CD14-positive monocyte (primary cell): ENCODE results near the gene TTLL13. TPM values are rescaled to one million over a fixed set of nuclear protein-coding genes. Genes with fewer than 3 reads are reported as not detected.

Source experiments
- DNase-seq, 3 donors: peaks; one replicate each; pipeline ENCODE4 v3.0.0-alpha.2; 2011 to 2022
- H2AFZ ChIP-seq: 2 replicates; pipeline ENCODE4 v1.6.0; 2012; ENCODE audit warnings: mild to moderate bottlenecking, low read depth, low read length, inconsistent platforms; ENCODE audit not compliant: insufficient read depth, poor library complexity, severe bottlenecking
- H3K27ac ChIP-seq, 2 donors: 1 replicate in 1 of 2; 2 replicates in 1 of 2; pipeline ENCODE4 v1.5.1; 2012 to 2013; ENCODE audit warnings: low read length in 2 of 2, control low read depth in 1 of 2, inconsistent platforms in 1 of 2, low read depth in 1 of 2, mild to moderate bottlenecking in 1 of 2
- H3K27me3 ChIP-seq, 2 donors: one replicate each; pipeline versions ENCODE4 v1.6.0 to v1.6.1; 2011 to 2013; ENCODE audit warnings: low read length in 2 of 2; ENCODE audit not compliant: control insufficient read depth in 2 of 2, insufficient read depth in 2 of 2
- H3K36me3 ChIP-seq, 2 donors: replicated peaks in 1 of 2; 1 replicate in 1 of 2; 2 replicates in 1 of 2; pipeline versions ENCODE4 v1.5.1 to v1.6.1; 2012 to 2013; ENCODE audit warnings: low read length in 2 of 2, control low read depth in 1 of 2, inconsistent platforms in 1 of 2, mild to moderate bottlenecking in 1 of 2; ENCODE audit not compliant: insufficient read depth in 2 of 2, control insufficient read depth in 1 of 2
- H3K4me1 ChIP-seq, 2 donors: 1 replicate in 1 of 2; 2 replicates in 1 of 2; pipeline versions ENCODE4 v1.5.1 to v1.6.1; 2012 to 2013; ENCODE audit warnings: low read length in 2 of 2, control low read depth in 1 of 2, inconsistent platforms in 1 of 2, mild to moderate bottlenecking in 1 of 2, moderate library complexity in 1 of 2; ENCODE audit not compliant: insufficient read depth in 2 of 2, control insufficient read depth in 1 of 2
- H3K4me2 ChIP-seq: replicated peaks from 2 replicates; pipeline ENCODE3; 2012; ENCODE audit warnings: low read length, moderate library complexity, mild to moderate bottlenecking; ENCODE audit not compliant: poor library complexity, severe bottlenecking; ENCODE audit errors: extremely low read depth
- H3K4me3 ChIP-seq, 3 experiments: fragments of 200-600 bp in 1 of 3; sonication (generic) in 1 of 3; replicated peaks in 1 of 3; 1 replicate in 2 of 3; 2 replicates in 1 of 3; pipeline ENCODE4 v1.5.1; 2011 to 2013; ENCODE audit warnings: low read length in 3 of 3, mild to moderate bottlenecking in 3 of 3, control low read depth in 2 of 3, low read depth in 2 of 3, inconsistent platforms in 1 of 3, moderate library complexity in 1 of 3
- H3K79me2 ChIP-seq: 2 replicates; pipeline ENCODE4 v1.6.0; 2012; ENCODE audit warnings: mild to moderate bottlenecking, control low read depth, inconsistent platforms, low read length, moderate library complexity; ENCODE audit not compliant: insufficient read depth
- H3K9ac ChIP-seq: 2 replicates; pipeline ENCODE4 v1.6.0; 2017; ENCODE audit warnings: low read length, mild to moderate bottlenecking; ENCODE audit not compliant: insufficient read depth, poor library complexity, severe bottlenecking
- H3K9me3 ChIP-seq, 2 donors: replicated peaks in 1 of 2; 1 replicate in 1 of 2; 2 replicates in 1 of 2; pipeline versions ENCODE4 v1.5.1 to v1.6.1; 2012 to 2013; ENCODE audit warnings: low read length in 2 of 2, control low read depth in 1 of 2; ENCODE audit not compliant: control insufficient read depth in 1 of 2, insufficient read depth in 1 of 2
- H4K20me1 ChIP-seq: 2 replicates; pipeline ENCODE4 v1.6.0; 2012; ENCODE audit warnings: mild to moderate bottlenecking, low read length, control low read depth, moderate library complexity; ENCODE audit not compliant: insufficient read depth
- H3K27ac Mint-ChIP-seq, 7 donors: one replicate each; pipeline ENCODE4 v1.8.0; 2020; ENCODE audit warnings: mild to moderate bottlenecking in 7 of 7, mixed read lengths in 7 of 7, moderate library complexity in 6 of 7, inconsistent platforms in 2 of 7
- H3K27me3 Mint-ChIP-seq, 3 donors: one replicate each; pipeline ENCODE4 v1.8.0; 2021 to 2022; ENCODE audit warnings: low read depth in 3 of 3, mild to moderate bottlenecking in 3 of 3, mixed read lengths in 3 of 3, moderate library complexity in 3 of 3, inconsistent platforms in 1 of 3
- H3K36me3 Mint-ChIP-seq, 2 donors: one replicate each; pipeline ENCODE4 v1.8.0; 2020; ENCODE audit warnings: mixed read lengths in 2 of 2, inconsistent platforms in 1 of 2, mild to moderate bottlenecking in 1 of 2
- H3K4me1 Mint-ChIP-seq: one replicate; pipeline ENCODE4 v1.8.0; 2020; ENCODE audit warnings: mild to moderate bottlenecking, mixed read lengths
- H3K4me3 Mint-ChIP-seq, 2 donors: one replicate each; pipeline ENCODE4 v1.8.0; 2020; ENCODE audit warnings: mild to moderate bottlenecking in 2 of 2, mixed read lengths in 2 of 2, moderate library complexity in 1 of 2
- H3K9me3 Mint-ChIP-seq, 7 donors: one replicate each; pipeline ENCODE4 v1.8.0; 2020 to 2022; ENCODE audit warnings: mixed read lengths in 7 of 7, mild to moderate bottlenecking in 6 of 7, moderate library complexity in 6 of 7, inconsistent platforms in 2 of 7
- WGBS: methylation state at CpG from one replicate; pipeline ENCODE4 v1.1.5; 2013; ENCODE audit warnings: missing lambda C conversion rate; ENCODE audit not compliant: insufficient coverage; 5-methylcytosine and 5-hydroxymethylcytosine counted together
- intact Hi-C, 2 donors: fragments of 100-400 bp; cut with micrococcal nuclease; formaldehyde crosslinking; loops; one replicate each; pipeline versions ENCODE4 v1.15.0 to v1.15.1; 2023
- polyA plus RNA-seq, 3 donors: library from polyadenylated mRNA; depleted of rRNA in 1 of 3; unstranded in 2 of 3; stranded (reverse) in 1 of 3; fragments of 300-500 nt in 2 of 3; fragments of >200 nt in 1 of 3; fragmentation: Illumina TruSeq in 2 of 3; gene quantifications; 1 replicate in 2 of 3; 2 replicates in 1 of 3; pipeline ENCODE4 v1.2.3, GENCODE V29; 2012 to 2021
- TF ChIP-seq, protein P1 (sequence below): fragments of 200-600 bp; IDR thresholded peaks from one replicate; pipeline ENCODE4 v1.8.0; 2022; ENCODE audit warnings: antibody characterized with exemption, mild to moderate bottlenecking

TTLL13 gene
- polyA plus RNA-seq, 3 donors: 0.08 to 0.13 TPM; not detected in 1

DNA sequence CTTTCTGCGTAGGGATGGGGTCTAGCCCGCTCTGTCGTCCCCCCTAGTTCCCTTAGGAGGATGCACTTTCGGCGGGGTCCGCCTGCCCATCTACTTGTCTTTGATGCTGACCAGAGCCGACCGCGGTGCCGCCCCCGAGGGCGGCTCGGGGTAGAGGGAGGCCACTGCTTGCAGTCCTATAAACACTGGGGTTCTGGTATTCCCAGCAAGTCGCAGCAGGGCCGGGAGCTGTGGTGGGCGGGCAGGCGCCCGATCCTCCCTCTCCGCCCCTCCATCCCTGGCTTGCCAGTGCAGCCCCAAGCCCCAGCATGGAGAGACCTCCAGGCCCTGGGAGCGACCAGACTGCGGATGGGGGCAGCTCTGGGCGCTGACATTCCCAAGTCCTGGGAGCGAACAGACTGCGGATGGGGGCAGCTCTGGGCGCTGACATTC lies 47.4 kb upstream of the TTLL13 start:
- Mint-ChIP-seq H3K36me3 (peaks cover 40 to 55% of the 10 kb centered on the region in 2 donors), H3K4me1 (peaks cover 69% of the 10 kb centered on the region), H3K4me3 (peak overlapping the region; percentile 80 to 83), H3K9me3 (peaks cover 0 to 2% (median 0%) of the 10 kb centered on the region in 7 donors), H3K27me3 (peaks cover 3 to 9% (median 6%) of the 10 kb centered on the region in 3 donors), H3K27ac (no peak overlapping the region)
- peak overlapping the region; percentile 97 for H3K4me2 ChIP-seq
- H3K4me1 ChIP-seq: peaks cover 34 to 71% of the 10 kb centered on the region in 2 donors
- H3K9me3 ChIP-seq: no peaks in the 10 kb centered on the region
- 19% methylated on average over 24 of the region's 25 CpGs for WGBS
- intact Hi-C loops: no loop called here
- H3K4me3 ChIP-seq: peak overlapping the region; percentile 49 to 82 (median 52)
- TF ChIP-seq, protein P1, sequence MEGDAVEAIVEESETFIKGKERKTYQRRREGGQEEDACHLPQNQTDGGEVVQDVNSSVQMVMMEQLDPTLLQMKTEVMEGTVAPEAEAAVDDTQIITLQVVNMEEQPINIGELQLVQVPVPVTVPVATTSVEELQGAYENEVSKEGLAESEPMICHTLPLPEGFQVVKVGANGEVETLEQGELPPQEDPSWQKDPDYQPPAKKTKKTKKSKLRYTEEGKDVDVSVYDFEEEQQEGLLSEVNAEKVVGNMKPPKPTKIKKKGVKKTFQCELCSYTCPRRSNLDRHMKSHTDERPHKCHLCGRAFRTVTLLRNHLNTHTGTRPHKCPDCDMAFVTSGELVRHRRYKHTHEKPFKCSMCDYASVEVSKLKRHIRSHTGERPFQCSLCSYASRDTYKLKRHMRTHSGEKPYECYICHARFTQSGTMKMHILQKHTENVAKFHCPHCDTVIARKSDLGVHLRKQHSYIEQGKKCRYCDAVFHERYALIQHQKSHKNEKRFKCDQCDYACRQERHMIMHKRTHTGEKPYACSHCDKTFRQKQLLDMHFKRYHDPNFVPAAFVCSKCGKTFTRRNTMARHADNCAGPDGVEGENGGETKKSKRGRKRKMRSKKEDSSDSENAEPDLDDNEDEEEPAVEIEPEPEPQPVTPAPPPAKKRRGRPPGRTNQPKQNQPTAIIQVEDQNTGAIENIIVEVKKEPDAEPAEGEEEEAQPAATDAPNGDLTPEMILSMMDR: no peak
- peaks cover 21 to 28% of the 10 kb centered on the region in 2 donors for H3K36me3 ChIP-seq
- peak overlapping the region; percentile 67 for H3K9ac ChIP-seq
- H3K27ac ChIP-seq: peak overlapping the region in 1 of 2 donors; percentile 63
- peak overlapping the region; percentile 80 for H2AFZ ChIP-seq
- H3K79me2 ChIP-seq: peaks cover 89% of the 10 kb centered on the region
- H3K27me3 ChIP-seq: peaks cover 0 to 5% of the 10 kb centered on the region in 2 donors
- no peak for DNase-seq
- H4K20me1 ChIP-seq: peaks cover 96% of the 10 kb centered on the region

DNA sequence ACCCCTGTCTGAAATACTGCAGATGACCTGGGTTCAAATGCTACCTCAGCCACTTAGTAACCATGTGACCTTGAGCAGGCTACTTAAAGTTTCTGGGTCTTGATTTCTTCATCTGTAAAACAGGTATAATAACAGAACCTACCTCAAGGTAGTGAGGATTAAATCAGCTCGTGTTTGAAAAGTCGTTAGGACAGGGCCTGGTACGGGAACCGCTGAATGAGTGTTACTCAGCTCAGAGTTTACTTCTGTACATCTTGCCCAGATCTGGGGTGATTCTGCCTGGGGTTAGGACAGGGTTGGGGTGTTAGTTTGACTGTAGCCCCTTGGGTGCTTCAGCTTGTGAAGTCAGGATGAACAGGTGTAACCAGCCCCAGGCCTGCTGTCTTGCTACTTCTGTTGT lies 46.4 kb upstream of the TTLL13 start:
- peaks cover 69% of the 10 kb centered on the region for H3K4me1 Mint-ChIP-seq
- no peak overlapping the region for H3K9ac ChIP-seq

More for the DNA sequence above, 46.4 kb upstream of the TTLL13 start:
- H3K4me3 ChIP-seq: no peak overlapping the region
- H3K27me3 ChIP-seq: peaks cover 0 to 5% of the 10 kb centered on the region in 2 donors
- H3K4me1 ChIP-seq: peaks cover 34 to 72% of the 10 kb centered on the region in 2 donors
- H3K9me3 Mint-ChIP-seq: peaks cover 0 to 2% (median 0%) of the 10 kb centered on the region in 7 donors
- no peak for DNase-seq
- no peaks in the 10 kb centered on the region for H3K9me3 ChIP-seq
- no peak overlapping the region for H2AFZ ChIP-seq
- peaks cover 48 to 62% of the 10 kb centered on the region in 2 donors for H3K36me3 Mint-ChIP-seq
- H3K79me2 ChIP-seq: peaks cover 92% of the 10 kb centered on the region
- 94% methylated on average over 4 of the region's 4 CpGs for WGBS
- H3K27me3 Mint-ChIP-seq: peaks cover 3 to 9% (median 6%) of the 10 kb centered on the region in 3 donors
- TF ChIP-seq, protein P1: no peak
- peaks cover 99% of the 10 kb centered on the region for H4K20me1 ChIP-seq
- H3K4me3 Mint-ChIP-seq: peak overlapping the region in 1 of 2 donors; percentile 80
- H3K4me2 ChIP-seq: no peak overlapping the region
- H3K36me3 ChIP-seq: peaks cover 29 to 37% of the 10 kb centered on the region in 2 donors
- peak overlapping the region in 1 of 7 donors; percentile 8 for H3K27ac Mint-ChIP-seq
- no peak overlapping the region for H3K27ac ChIP-seq
- intact Hi-C loops: no loop called here
